ENCODE results near the gene GIPC1. TPM values are rescaled to one million over a fixed set of nuclear protein-coding genes. Genes with fewer than 3 reads are reported as not detected.
A peak's percentile ranks its signal among the peaks of the same experiment; 100 is the strongest.

GIPC1 gene
- total and polyA plus RNA-seq, 9 of the 15 experiments (the other 6 are each of a cell fraction or from before 2014, with no cell fraction given): 0.49 to 54.7 (median 24.8) TPM

GRCh38 chr19:14450168-14450874 lies 45.6 kb downstream of the GIPC1 start:
- FAIRE-seq (peak; percentile 99), ATAC-seq (peak; percentile 100), DNase-seq (ENCODE audit: extremely low read depth in 1 of 4, low spot score in 3 of 4) (peak; percentile 98 to 100 (median 99))
- Histone ChIP-seq H3K27ac (ENCODE audit: extremely low read depth, low read depth, low read length) (peak overlapping the region; percentile 68), H3K9ac (ENCODE audit: insufficient read depth in 1 of 2, low read depth in 2 of 2, low read length in 2 of 2) (peak overlapping the region; percentile 16 to 89), H3K36me3 (ENCODE audit: control insufficient read depth, insufficient read depth, low read length) (peaks cover 70% of the 10 kb centered on the region), H4K20me1 (replicated peaks; ENCODE audit: control insufficient read depth, insufficient read depth, low read length) (no peaks in the 10 kb centered on the region), H3K9me3 (replicated peaks; ENCODE audit: control insufficient read depth, insufficient read depth, low read depth, low read length) (no peaks in the 10 kb centered on the region), H3K4me1 (replicated peaks in 1 of 2; ENCODE audit: control insufficient read depth in 2 of 2, insufficient read depth in 2 of 2, low read length in 2 of 2) (peaks cover 6 to 23% of the 10 kb centered on the region in 2 experiments; a peak in 4 of 5 replicates), H3K79me2 (ENCODE audit: control insufficient read depth, insufficient read depth, low read length) (peaks cover 7% of the 10 kb centered on the region; the same call in 1 of the 3 replicates), H2AFZ (ENCODE audit: low read depth, low read length) (peak overlapping the region; percentile 86), H3K27me3 (ENCODE audit: control insufficient read depth in 2 of 2, insufficient read depth in 2 of 2, low read length in 2 of 2) (no peaks in the 10 kb centered on the region), H3K4me3 (no peak overlapping the region), H3K4me2 (ENCODE audit: insufficient read depth, low read length) (peak overlapping the region; percentile 35; the same call in 1 of the 2 replicates), H3K9me1 (ENCODE audit: control insufficient read depth, insufficient read depth, low read length) (peaks cover 5% of the 10 kb centered on the region)
- no TSS peak for BruUV-seq (replicated peaks)
- intact Hi-C loops (cut with micrococcal nuclease): no loop called here
- in situ Hi-C loops (cut with MboI): no loop called here
- ChIA-PET CTCF (ENCODE audit: low intra/inter-chr PET ratio) (no interaction called here), POLR2A (interaction anchor here (0.6 to 1.5 kb wide), 9 partner anchors 9 to 314 kb away, joined by 3 to 9 read pairs (median 6); partner anchors contain the start of gene ASF1B)
- WGBS (ENCODE audit: insufficient coverage, low coverage, missing lambda C conversion rate): 19% methylated on average over 25 of the region's 30 CpGs
- TF ChIP-seq ZNF511 (CRISPR knock-in tag; IDR thresholded peaks at IDR 0.05) (no peak), ERF (CRISPR knock-in tag; IDR thresholded peaks at IDR 0.05) (no peak), CREB3L1 (IDR thresholded peaks at IDR 0.05; ENCODE audit: borderline replicate concordance, low read depth) (no peak), SMC3 (conservative IDR thresholded peaks at IDR 0.05; ENCODE audit: insufficient read depth, low read depth, low read length) (no peak), ZNF444 (CRISPR knock-in tag; IDR thresholded peaks at IDR 0.05) (no peak), PHTF2 (CRISPR knock-in tag; IDR thresholded peaks at IDR 0.05) (no peak), ZNF551 (CRISPR knock-in tag; IDR thresholded peaks at IDR 0.05) (no peak), PRDM10 (IDR thresholded peaks at IDR 0.05; ENCODE audit: partially characterized antibody) (no peak), RAD21 (CRISPR knock-in tag; conservative IDR thresholded peaks at IDR 0.05 in 1 of 2, IDR thresholded peaks at IDR 0.05 in 1 of 2) (no peak), ZNF217 (CRISPR knock-in tag; IDR thresholded peaks at IDR 0.05) (no peak), GABPA (tag; conservative IDR thresholded peaks at IDR 0.05; ENCODE audit: low read depth) (no peak), E2F1 (CRISPR knock-in tag; IDR thresholded peaks at IDR 0.05) (no peak), CEBPG (CRISPR knock-in tag; IDR thresholded peaks at IDR 0.05) (no peak), CEBPG (tag; conservative IDR thresholded peaks at IDR 0.05 in 1 of 2, IDR thresholded peaks at IDR 0.05 in 1 of 2) (no peak), ZNF134 (CRISPR knock-in tag; conservative IDR thresholded peaks at IDR 0.05) (no peak)

Measured in K562 (cell line).